ENCODE measurements around the gene NDE1. TPM values are rescaled to one million over a fixed set of nuclear protein-coding genes. Genes with fewer than 3 reads are reported as not detected.

Gene NDE1
- polyA plus RNA-seq, 1 experiment: 25.6 TPM

DNA sequence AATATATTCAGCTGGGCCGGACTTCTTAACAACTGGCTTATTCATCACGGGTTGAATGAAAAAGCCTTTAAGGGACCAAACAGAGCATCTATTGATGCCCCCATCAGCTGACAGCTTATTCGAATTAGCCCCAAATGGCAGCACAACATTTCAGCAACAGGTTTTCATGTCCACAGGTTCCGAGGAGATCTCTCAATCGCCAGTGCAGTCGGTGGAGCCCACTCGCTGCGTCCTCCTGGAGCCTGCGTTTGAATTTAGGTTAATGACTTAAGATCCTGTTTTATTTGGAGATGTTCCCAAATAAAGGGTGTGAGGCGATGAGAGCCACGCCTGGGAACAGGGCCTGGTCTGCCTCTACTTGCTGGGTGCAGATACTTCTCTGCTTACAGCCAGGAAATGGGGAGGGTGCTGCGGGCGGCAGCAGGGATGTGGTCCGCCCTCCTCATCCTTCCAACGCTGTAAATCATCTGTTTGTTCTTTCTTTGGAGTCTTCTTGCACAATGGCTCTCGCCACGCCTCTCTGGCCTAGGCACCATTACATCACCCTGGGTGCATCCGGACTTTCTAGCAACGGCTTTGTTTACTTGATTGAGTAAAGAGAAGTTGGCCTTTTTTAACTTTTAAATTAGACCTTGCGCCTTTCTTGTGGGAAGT, 22.6 kb downstream of the NDE1 start:
- Histone ChIP-seq H3K36me3 (ENCODE audit: control insufficient read depth, insufficient read depth, low read length) (peaks cover 9% of the 10 kb centered on the region), H3K27me3 (ENCODE audit: control insufficient read depth, insufficient read depth, low read length) (no peaks in the 10 kb centered on the region), H3K4me3 (ENCODE audit: low read depth, low read length) (no peak overlapping the region)
- peak; percentile 97 for DNase-seq (ENCODE audit: low read depth)
- ChIA-PET POLR2A (no interaction called here), CTCF (interaction anchor here (1.1 to 1.7 kb wide), 4 partner anchors 11 to 31 kb away, joined by 3 to 5 read pairs (median 3); no protein-coding TSS in a partner anchor)
- TF ChIP-seq, protein P1, sequence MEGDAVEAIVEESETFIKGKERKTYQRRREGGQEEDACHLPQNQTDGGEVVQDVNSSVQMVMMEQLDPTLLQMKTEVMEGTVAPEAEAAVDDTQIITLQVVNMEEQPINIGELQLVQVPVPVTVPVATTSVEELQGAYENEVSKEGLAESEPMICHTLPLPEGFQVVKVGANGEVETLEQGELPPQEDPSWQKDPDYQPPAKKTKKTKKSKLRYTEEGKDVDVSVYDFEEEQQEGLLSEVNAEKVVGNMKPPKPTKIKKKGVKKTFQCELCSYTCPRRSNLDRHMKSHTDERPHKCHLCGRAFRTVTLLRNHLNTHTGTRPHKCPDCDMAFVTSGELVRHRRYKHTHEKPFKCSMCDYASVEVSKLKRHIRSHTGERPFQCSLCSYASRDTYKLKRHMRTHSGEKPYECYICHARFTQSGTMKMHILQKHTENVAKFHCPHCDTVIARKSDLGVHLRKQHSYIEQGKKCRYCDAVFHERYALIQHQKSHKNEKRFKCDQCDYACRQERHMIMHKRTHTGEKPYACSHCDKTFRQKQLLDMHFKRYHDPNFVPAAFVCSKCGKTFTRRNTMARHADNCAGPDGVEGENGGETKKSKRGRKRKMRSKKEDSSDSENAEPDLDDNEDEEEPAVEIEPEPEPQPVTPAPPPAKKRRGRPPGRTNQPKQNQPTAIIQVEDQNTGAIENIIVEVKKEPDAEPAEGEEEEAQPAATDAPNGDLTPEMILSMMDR (IDR thresholded peaks at IDR 0.05; ENCODE audit: insufficient read depth, low read depth, low read length): no peak

DNA sequence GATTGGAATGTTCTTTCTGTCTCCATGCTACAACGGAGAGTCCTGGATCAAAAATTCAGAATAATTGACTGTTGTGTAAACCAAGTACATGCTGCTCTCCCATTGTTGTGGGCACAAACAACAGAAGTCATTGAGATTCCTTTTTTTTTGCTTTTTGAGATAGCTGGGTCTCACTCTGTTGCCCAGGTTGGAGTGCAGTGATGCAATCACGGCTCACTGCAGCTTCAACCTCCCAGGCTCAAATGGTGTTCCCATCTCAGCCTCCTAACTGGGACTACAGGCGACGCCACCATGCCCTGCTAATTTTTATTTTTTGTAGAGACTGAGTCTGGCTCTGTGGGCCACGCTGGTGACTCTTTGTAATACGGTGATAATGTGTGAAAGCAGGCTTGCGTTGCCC, 24.5 kb downstream of the NDE1 start:
- TF ChIP-seq, protein P1 (IDR thresholded peaks at IDR 0.05; ENCODE audit: insufficient read depth, low read depth, low read length): no peak
- ChIA-PET CTCF (no interaction called here), POLR2A (no interaction called here)
- H3K27me3 ChIP-seq (ENCODE audit: control insufficient read depth, insufficient read depth, low read length): no peaks in the 10 kb centered on the region
- DNase-seq (ENCODE audit: low read depth): no peak
- peaks cover 8% of the 10 kb centered on the region for H3K36me3 ChIP-seq (ENCODE audit: control insufficient read depth, insufficient read depth, low read length)
- no peak overlapping the region for H3K4me3 ChIP-seq (ENCODE audit: low read depth, low read length)

DNA sequence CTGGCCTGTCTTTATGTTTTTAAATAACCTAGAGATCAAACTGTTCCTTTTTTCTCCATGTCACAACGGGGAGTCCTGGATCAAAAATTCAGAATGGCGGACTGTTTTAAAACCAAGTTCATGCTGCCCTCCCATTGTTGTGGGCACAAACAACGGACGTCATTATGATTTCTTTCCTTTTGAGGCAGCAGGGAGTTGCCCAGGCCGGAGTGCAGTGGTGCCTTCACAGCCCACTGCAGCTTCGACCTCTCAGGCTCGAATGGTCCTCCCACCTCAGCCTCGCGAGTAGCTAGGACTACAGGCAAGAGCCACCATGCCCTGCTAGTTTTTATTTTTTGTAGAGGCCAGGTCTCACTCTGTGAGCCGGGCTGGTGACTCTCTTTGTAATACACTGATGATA, 26.5 kb downstream of the NDE1 start:
- no peak overlapping the region for H3K4me3 ChIP-seq (ENCODE audit: low read depth, low read length)
- TF ChIP-seq, protein P1 (IDR thresholded peaks at IDR 0.05; ENCODE audit: insufficient read depth, low read depth, low read length): no peak
- no peaks in the 10 kb centered on the region for H3K27me3 ChIP-seq (ENCODE audit: control insufficient read depth, insufficient read depth, low read length)
- CTCF ChIA-PET: no interaction called here
- POLR2A ChIA-PET: no interaction called here
- H3K36me3 ChIP-seq (ENCODE audit: control insufficient read depth, insufficient read depth, low read length): peaks cover 7% of the 10 kb centered on the region
- DNase-seq (ENCODE audit: low read depth): no peak

DNA sequence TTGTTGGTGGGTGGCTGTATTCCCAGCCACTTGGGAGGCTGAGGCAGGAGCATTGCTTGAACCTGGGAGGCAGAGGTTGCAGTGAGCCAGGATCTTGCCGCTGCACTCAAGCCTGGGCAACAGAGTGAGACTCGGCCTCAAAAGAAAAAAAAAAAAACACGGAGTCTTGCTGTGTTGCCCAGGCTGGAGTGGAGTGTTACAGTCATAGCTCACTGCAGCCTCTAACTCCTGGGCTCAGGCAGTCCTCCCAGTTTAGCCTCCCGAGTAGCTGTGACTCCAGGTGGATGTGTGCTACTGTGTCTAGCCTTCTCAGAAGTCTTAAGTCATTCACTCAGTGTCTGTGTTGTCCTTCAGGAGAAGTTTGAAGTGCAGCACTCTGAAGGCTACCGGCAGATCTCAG, 27.4 kb downstream of the NDE1 start:
- H3K27me3 ChIP-seq (ENCODE audit: control insufficient read depth, insufficient read depth, low read length): no peaks in the 10 kb centered on the region
- peaks cover 7% of the 10 kb centered on the region for H3K36me3 ChIP-seq (ENCODE audit: control insufficient read depth, insufficient read depth, low read length)
- POLR2A ChIA-PET: no interaction called here
- CTCF ChIA-PET: no interaction called here
- no peak for DNase-seq (ENCODE audit: low read depth)
- TF ChIP-seq, protein P1 (IDR thresholded peaks at IDR 0.05; ENCODE audit: insufficient read depth, low read depth, low read length): no peak
- H3K4me3 ChIP-seq (ENCODE audit: low read depth, low read length): no peak overlapping the region

DNA sequence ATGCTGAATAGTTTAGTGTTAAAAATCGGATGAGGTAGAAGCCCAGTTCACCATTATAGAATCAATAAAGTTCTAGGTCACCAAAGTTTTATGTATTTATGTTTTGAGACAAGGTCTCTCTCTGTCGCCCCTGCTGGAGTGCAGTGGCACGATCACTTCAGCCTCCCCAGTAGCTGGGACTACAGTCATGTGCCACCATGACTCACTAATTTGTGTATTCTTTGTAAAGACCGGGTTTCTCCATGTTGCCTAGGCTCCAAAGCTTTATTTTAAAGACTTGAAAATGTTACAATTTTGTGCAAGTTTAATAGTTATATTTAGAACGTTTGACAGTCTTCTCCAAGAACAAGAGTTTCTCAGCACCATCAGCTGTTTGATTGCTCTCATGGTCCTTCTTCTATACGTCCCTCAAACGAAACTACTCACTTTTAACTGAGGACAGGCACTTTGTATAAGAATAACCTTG, 32.1 kb downstream of the NDE1 start:
- Histone ChIP-seq H3K4me3 (ENCODE audit: low read depth, low read length) (no peak overlapping the region), H3K36me3 (ENCODE audit: control insufficient read depth, insufficient read depth, low read length) (peaks cover 6% of the 10 kb centered on the region), H3K27me3 (ENCODE audit: control insufficient read depth, insufficient read depth, low read length) (no peaks in the 10 kb centered on the region)
- TF ChIP-seq, protein P1 (IDR thresholded peaks at IDR 0.05; ENCODE audit: insufficient read depth, low read depth, low read length): peak; percentile 53
- DNase-seq (ENCODE audit: low read depth): no peak
- CTCF ChIA-PET: interaction anchor here (0.7 to 1.7 kb wide), 2 partner anchors 35 to 346 kb away, joined by 3 read pairs; no protein-coding TSS in a partner anchor
- POLR2A ChIA-PET: no interaction called here

Data from BJ (cell line).